Stimulated activated naive B cell treated with anti-CD40 and anti-IgM and Interleukin-4, amounts not matched to agents 10 μg/mL and 1 μg/mL and 100 μg/mL, for 72 hours (primary cell): ENCODE measurements around the gene SOCS4.
"Not testable (repeated sequence)": the region's sequence is repeated elsewhere in the genome, so short reads cannot be mapped to it uniquely, and the experiment has no call there.

Source experiments
- ATAC-seq, 2 donors: fragments of 150-1000 bp; cut with Tn5 transposase; replicated peaks; 2 replicates each; pipeline ENCODE4 v1.10.0; 2021; ENCODE audit warnings: moderate library complexity in 1 of 2
- DNase-seq: peaks from one replicate; pipeline ENCODE4 v3.0.0; 2021
- H3K27ac Mint-ChIP-seq: one replicate; pipeline ENCODE4 v1.8.0; 2022; ENCODE audit warnings: mild to moderate bottlenecking, mixed read lengths
- H3K27me3 Mint-ChIP-seq, 2 donors: one replicate each; pipeline ENCODE4 v1.8.0; 2022; ENCODE audit warnings: mixed read lengths in 2 of 2
- H3K36me3 Mint-ChIP-seq, 2 donors: one replicate each; pipeline ENCODE4 v1.8.0; 2022; ENCODE audit warnings: mixed read lengths in 2 of 2, mild to moderate bottlenecking in 1 of 2
- H3K4me1 Mint-ChIP-seq, 2 donors: one replicate each; pipeline ENCODE4 v1.8.0; 2022; ENCODE audit warnings: mixed read lengths in 2 of 2, mild to moderate bottlenecking in 1 of 2
- H3K4me3 Mint-ChIP-seq, 2 donors: one replicate each; pipeline ENCODE4 v1.8.0; 2022; ENCODE audit warnings: mild to moderate bottlenecking in 2 of 2, mixed read lengths in 2 of 2, moderate library complexity in 1 of 2
- H3K9me3 Mint-ChIP-seq, 2 donors: one replicate each; pipeline ENCODE4 v1.8.0; 2022; ENCODE audit warnings: mixed read lengths in 2 of 2, mild to moderate bottlenecking in 1 of 2

SOCS4 gene

GRCh38 chr14:55026793-55027561 lies at the start of gene SOCS4, which contains the start of gene WDHD1:
Gene SOCS4 (plus strand): TSS chr14:55027236. CDS start chr14:55043042, 15,806 bp downstream.
Gene WDHD1 (minus strand): TSS chr14:55027099. CDS start chr14:55026787, 312 bp downstream.
- Mint-ChIP-seq H3K4me1 (peaks cover 23 to 48% of the 10 kb centered on the region in 2 donors), H3K4me3 (peak within 1 kb of the TSS; percentile 94 to 98), H3K27me3 (no peaks in the 10 kb centered on the region), H3K9me3 (no peaks in the 10 kb centered on the region), H3K27ac (peak within 1 kb of the TSS; percentile 99), H3K36me3 (peaks cover 11 to 20% of the 10 kb centered on the region in 2 donors)
- DNase-seq = peak; percentile 95
- ATAC-seq = peak; percentile 93 to 95

DNA sequence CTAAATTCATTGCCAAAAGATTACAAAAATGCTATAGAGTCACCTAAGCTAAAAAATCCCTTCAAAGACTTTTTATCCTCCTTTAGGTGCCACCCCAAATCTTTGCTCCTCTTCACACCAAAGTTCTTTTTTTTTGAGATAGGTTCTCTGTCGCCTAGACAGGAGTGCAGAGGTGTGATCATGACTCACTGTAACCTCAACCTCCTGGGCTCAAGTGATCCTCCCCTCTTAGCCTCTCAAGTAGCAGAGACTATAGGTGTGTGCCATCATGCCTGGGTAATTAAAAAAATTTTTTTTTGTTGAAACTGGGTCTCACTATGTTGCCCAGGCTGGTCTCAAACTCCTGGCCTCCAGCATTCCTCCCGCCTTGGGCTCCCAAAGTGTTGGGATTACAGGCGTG lies 48.0 kb upstream of the SOCS4 start:
- H3K9me3 Mint-ChIP-seq = no peaks in the 10 kb centered on the region
- H3K36me3 Mint-ChIP-seq = peaks cover 12 to 36% of the 10 kb centered on the region in 2 donors
- no peak overlapping the region for H3K27ac Mint-ChIP-seq
- no peaks in the 10 kb centered on the region for H3K27me3 Mint-ChIP-seq
- DNase-seq = no peak
- no peak for ATAC-seq
- no peaks in the 10 kb centered on the region for H3K4me1 Mint-ChIP-seq
- no peak overlapping the region for H3K4me3 Mint-ChIP-seq

GRCh38 chr14:54981698-54982097 lies 45.3 kb upstream of the SOCS4 start:
- Mint-ChIP-seq H3K9me3 (no peaks in the 10 kb centered on the region), H3K27ac (no peak overlapping the region), H3K36me3 (peaks cover 21 to 45% of the 10 kb centered on the region in 2 donors), H3K4me1 (no peaks in the 10 kb centered on the region), H3K4me3 (no peak overlapping the region), H3K27me3 (no peaks in the 10 kb centered on the region)
- no peak for DNase-seq
- ATAC-seq = no peak

DNA sequence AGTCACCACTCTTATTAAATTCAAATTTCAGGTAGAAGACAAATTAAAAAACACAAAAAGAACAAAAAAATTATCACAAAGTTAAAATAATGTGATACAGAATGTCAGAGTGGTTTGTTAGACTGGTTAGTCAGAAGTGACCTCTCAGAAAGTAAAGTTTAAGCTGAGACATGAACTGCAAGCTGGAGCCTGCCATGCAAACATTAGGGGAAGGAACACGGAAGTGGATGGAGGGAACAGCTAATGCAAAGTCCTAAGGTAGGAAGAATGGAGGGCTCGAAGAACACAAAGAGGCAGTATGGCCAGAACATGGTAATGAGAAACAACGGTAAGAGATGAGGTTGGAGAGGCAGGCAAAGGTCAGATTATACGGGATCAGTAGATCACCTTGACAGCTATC lies 41.9 kb upstream of the SOCS4 start:
- ATAC-seq (no peak), DNase-seq (no peak)
- Mint-ChIP-seq H3K27me3 (no peaks in the 10 kb centered on the region), H3K9me3 (no peaks in the 10 kb centered on the region), H3K4me3 (no peak overlapping the region), H3K36me3 (peaks cover 18 to 42% of the 10 kb centered on the region in 2 donors), H3K27ac (no peak overlapping the region), H3K4me1 (no peaks in the 10 kb centered on the region)

GRCh38 chr14:55000381-55000780 lies 26.7 kb upstream of the SOCS4 start:
- no peaks in the 10 kb centered on the region for H3K27me3 Mint-ChIP-seq
- H3K36me3 Mint-ChIP-seq = peaks cover 33 to 53% of the 10 kb centered on the region in 2 donors
- H3K27ac Mint-ChIP-seq = no peak overlapping the region
- ATAC-seq = no peak
- H3K4me3 Mint-ChIP-seq = no peak overlapping the region
- no peaks in the 10 kb centered on the region for H3K4me1 Mint-ChIP-seq
- no peaks in the 10 kb centered on the region for H3K9me3 Mint-ChIP-seq
- DNase-seq = no peak

- Mint-ChIP-seq H3K27ac (no peak overlapping the region), H3K36me3 (peaks cover 33 to 51% of the 10 kb centered on the region in 2 donors), H3K4me3 (no peak overlapping the region), H3K9me3 (no peaks in the 10 kb centered on the region), H3K4me1 (no peaks in the 10 kb centered on the region), H3K27me3 (no peaks in the 10 kb centered on the region)
- ATAC-seq = no peak
- DNase-seq = no peak
These were observed 22.0 kb upstream of the SOCS4 start for GRCh38 chr14:55005071-55005470.

- no peak for DNase-seq
- peaks cover 2 to 3% of the 10 kb centered on the region in 2 donors for H3K4me1 Mint-ChIP-seq
- no peak for ATAC-seq
- no peaks in the 10 kb centered on the region for H3K27me3 Mint-ChIP-seq
- no peaks in the 10 kb centered on the region for H3K9me3 Mint-ChIP-seq
- peaks cover 28 to 30% of the 10 kb centered on the region in 2 donors for H3K36me3 Mint-ChIP-seq
- H3K4me3 Mint-ChIP-seq = no peak overlapping the region
- no peak overlapping the region for H3K27ac Mint-ChIP-seq
These were observed 12.0 kb upstream of the SOCS4 start for GRCh38 chr14:55015006-55015405.

GRCh38 chr14:55019968-55020554 lies 7.0 kb upstream of the SOCS4 start:
- Mint-ChIP-seq H3K4me1 (peaks cover 11 to 31% of the 10 kb centered on the region in 2 donors), H3K9me3 (no peaks in the 10 kb centered on the region), H3K27ac (no peak overlapping the region), H3K27me3 (no peaks in the 10 kb centered on the region), H3K36me3 (peaks cover 29 to 31% of the 10 kb centered on the region in 2 donors), H3K4me3 (no peak overlapping the region)
- no peak for DNase-seq
- ATAC-seq = peak; percentile 38 to 51

GRCh38 chr14:55024365-55024764 lies 2.7 kb upstream of the SOCS4 start:
- not testable (repeated sequence) for H3K4me3 Mint-ChIP-seq, H3K27me3 Mint-ChIP-seq
- peaks cover 20 to 32% of the 10 kb centered on the region in 2 donors for H3K36me3 Mint-ChIP-seq

DNA sequence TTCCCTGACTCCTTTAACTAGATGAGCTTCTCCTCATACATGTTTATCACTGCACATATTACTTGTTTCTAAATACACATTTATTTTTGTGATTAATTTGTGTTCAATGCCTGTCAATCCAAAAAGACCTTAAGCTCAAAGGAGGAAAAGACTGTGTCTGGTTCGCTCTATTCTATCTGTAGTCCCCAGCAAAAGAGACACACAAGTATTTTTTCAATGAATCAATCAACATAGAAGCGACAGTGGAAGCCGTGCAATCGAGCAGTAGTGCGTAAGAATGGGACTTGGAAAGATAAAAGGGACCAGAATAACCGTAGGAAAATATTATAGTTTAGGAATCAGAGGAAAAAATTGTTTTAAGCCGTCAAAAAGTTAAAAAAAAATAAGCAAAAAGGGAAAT lies 1.1 kb upstream of the SOCS4 start:
- H3K27me3 Mint-ChIP-seq = no peaks in the 10 kb centered on the region
- peak overlapping the region; percentile 99 for H3K27ac Mint-ChIP-seq
- H3K4me1 Mint-ChIP-seq = peaks cover 22 to 51% of the 10 kb centered on the region in 2 donors
- no peak for ATAC-seq
- DNase-seq = no peak
- H3K9me3 Mint-ChIP-seq = no peaks in the 10 kb centered on the region
- H3K36me3 Mint-ChIP-seq = peaks cover 15 to 25% of the 10 kb centered on the region in 2 donors
- peak overlapping the region; percentile 94 to 98 for H3K4me3 Mint-ChIP-seq

More at GRCh38 chr14:55024365-55024764, 2.7 kb upstream of the SOCS4 start:
- not testable (repeated sequence) for ATAC-seq, H3K27ac Mint-ChIP-seq, H3K9me3 Mint-ChIP-seq, DNase-seq
- H3K4me1 Mint-ChIP-seq = peaks cover 24 to 57% of the 10 kb centered on the region in 2 donors

GRCh38 chr14:55026441-55026792 lies 619 bp upstream of the SOCS4 start:
- H3K9me3 Mint-ChIP-seq = no peaks in the 10 kb centered on the region
- H3K4me3 Mint-ChIP-seq = peak overlapping the region; percentile 94 to 98
- peaks cover 14 to 23% of the 10 kb centered on the region in 2 donors for H3K36me3 Mint-ChIP-seq
- H3K27ac Mint-ChIP-seq = peak overlapping the region; percentile 99
- no peak for DNase-seq
- peaks cover 22 to 51% of the 10 kb centered on the region in 2 donors for H3K4me1 Mint-ChIP-seq
- H3K27me3 Mint-ChIP-seq = no peaks in the 10 kb centered on the region
- no peak for ATAC-seq

DNA sequence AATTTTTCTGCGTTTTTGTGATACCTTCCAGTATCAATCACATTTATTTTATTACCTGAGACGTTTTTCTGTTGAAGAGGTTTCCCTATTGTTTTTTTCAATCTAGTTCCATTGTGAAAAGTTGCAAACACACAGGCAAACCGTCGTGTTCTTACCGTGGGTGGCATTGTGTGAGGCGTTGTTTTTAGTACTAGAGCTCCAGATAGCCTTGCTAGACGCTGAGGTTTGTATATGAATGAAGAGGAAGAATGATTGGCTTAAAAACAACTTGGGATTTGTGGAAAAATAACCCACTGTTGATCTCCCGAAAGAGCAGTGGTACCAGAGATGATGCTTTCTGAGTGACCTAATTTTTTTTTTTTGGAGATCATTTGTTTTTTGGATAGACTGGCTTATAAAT lies 1.0 kb downstream of the SOCS4 start:
- ATAC-seq (no peak), DNase-seq (no peak)
- H3K27me3 Mint-ChIP-seq = no peaks in the 10 kb centered on the region
- H3K4me1 Mint-ChIP-seq = peaks cover 23 to 48% of the 10 kb centered on the region in 2 donors
- peak overlapping the region; percentile 99 for H3K27ac Mint-ChIP-seq
- H3K36me3 Mint-ChIP-seq = peaks cover 9 to 20% of the 10 kb centered on the region in 2 donors
- peak overlapping the region; percentile 94 to 98 for H3K4me3 Mint-ChIP-seq
- no peaks in the 10 kb centered on the region for H3K9me3 Mint-ChIP-seq

DNA sequence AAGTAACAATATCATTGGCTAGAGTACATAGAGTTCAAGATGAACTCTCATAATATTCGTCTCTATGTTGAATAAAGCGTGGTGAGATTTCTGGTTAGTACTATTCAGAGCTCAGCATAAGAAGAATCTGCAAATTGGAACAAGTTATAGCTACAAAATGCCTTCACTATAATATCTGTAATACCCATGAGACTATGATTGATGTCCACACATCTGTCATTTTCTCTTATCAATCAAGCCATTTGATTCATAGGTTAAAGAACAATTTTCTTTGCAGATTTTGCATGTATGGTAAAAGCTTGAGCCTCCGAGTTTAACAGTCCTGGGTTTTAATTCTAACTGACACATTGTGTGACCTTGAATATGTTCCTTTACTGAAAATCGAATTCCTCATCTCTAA lies 1.4 kb downstream of the SOCS4 start:
- DNase-seq (no peak), ATAC-seq (no peak)
- Mint-ChIP-seq H3K27ac (no peak overlapping the region), H3K36me3 (peaks cover 8 to 19% of the 10 kb centered on the region in 2 donors), H3K27me3 (no peaks in the 10 kb centered on the region), H3K4me3 (peak overlapping the region; percentile 94 to 98), H3K9me3 (no peaks in the 10 kb centered on the region), H3K4me1 (peaks cover 23 to 48% of the 10 kb centered on the region in 2 donors)

DNA sequence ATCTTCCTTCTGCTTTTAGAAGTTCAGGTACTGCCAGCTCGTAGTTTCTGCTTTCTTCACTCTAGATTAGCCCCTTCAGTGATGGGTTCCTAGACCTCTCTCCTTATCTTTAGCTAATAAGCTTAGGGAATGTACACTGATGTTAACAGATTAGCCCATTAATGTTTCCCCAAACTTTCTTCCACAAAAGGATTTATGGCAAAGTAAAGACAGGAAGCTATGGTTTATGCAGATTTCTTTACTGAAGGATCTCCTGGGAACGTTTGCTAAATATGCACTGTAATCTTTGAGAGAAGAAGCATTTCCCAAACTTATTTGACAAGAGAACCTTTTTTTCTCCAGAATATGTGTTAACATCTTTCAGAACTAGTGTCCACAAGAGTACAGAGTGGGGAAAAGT lies 4.2 kb downstream of the SOCS4 start:
- H3K9me3 Mint-ChIP-seq = no peaks in the 10 kb centered on the region
- ATAC-seq = no peak
- peaks cover 12 to 29% of the 10 kb centered on the region in 2 donors for H3K4me1 Mint-ChIP-seq
- H3K27ac Mint-ChIP-seq = no peak overlapping the region
- no peak overlapping the region for H3K4me3 Mint-ChIP-seq
- peaks cover 18 to 19% of the 10 kb centered on the region in 2 donors for H3K36me3 Mint-ChIP-seq
- DNase-seq = no peak
- no peaks in the 10 kb centered on the region for H3K27me3 Mint-ChIP-seq

DNA sequence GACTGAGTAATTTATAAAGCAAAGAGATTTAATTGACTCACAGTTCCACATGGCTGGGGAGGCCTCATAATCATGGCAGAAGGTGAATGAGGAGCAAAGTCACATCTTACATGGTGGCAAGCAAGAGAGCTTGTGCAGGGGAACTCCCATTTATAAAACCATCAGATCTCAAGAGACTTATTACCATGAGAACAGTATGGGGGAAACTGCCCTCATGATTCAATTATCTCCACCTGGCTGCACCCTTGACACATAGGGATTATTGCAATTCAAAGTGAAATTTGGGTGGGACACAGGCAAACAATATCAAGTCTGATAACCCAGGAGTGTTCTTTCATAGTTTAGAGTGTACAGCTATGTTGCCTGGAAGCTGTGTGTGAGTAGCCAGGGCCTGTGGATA lies 11.0 kb downstream of the SOCS4 start:
- Mint-ChIP-seq H3K36me3 (peaks cover 43 to 49% of the 10 kb centered on the region in 2 donors), H3K27ac (peak overlapping the region; percentile 73)
- not testable (repeated sequence) for DNase-seq, ATAC-seq, H3K4me1 Mint-ChIP-seq, H3K4me3 Mint-ChIP-seq, H3K9me3 Mint-ChIP-seq, H3K27me3 Mint-ChIP-seq
